SJSA1 (cell line): ENCODE results near the gene SLC25A26. TPM values are rescaled to one million over a fixed set of nuclear protein-coding genes. Genes with fewer than 3 reads are reported as not detected.
"Not testable (repeated sequence)": the region's sequence is repeated elsewhere in the genome, so short reads cannot be mapped to it uniquely, and the experiment has no call there.

Experiments used
- DNase-seq, 2 experiments: peaks; one replicate each; pipeline ENCODE4 v3.0.0-alpha.2; 2015 to 2020; ENCODE audit warnings: low spot score in 2 of 2, low read depth in 1 of 2
- H3K27ac ChIP-seq: fragments of 250-450 bp; sonication (Bioruptor Pico); 2 replicates; pipeline ENCODE4 v1.5.1; 2020; ENCODE audit warnings: mild to moderate bottlenecking, moderate library complexity
- H3K27me3 ChIP-seq: fragments of 250-450 bp; sonication (Bioruptor Pico); replicated peaks from 2 replicates; pipeline ENCODE4 v1.5.1; 2020; ENCODE audit warnings: mild to moderate bottlenecking, moderate library complexity
- H3K36me3 ChIP-seq: fragments of 250-450 bp; sonication (Bioruptor Pico); 2 replicates; pipeline ENCODE4 v1.5.1; 2020; ENCODE audit warnings: mild to moderate bottlenecking
- H3K4me1 ChIP-seq: fragments of 250-450 bp; sonication (Bioruptor Pico); replicated peaks from 2 replicates; pipeline ENCODE4 v1.6.1; 2021; ENCODE audit warnings: mild to moderate bottlenecking
- H3K4me3 ChIP-seq: fragments of 250-450 bp; sonication (Bioruptor Pico); 2 replicates; pipeline ENCODE4 v1.5.1; 2020; ENCODE audit warnings: mild to moderate bottlenecking
- H3K9me3 ChIP-seq: fragments of 250-450 bp; sonication (Bioruptor Pico); replicated peaks from 2 replicates; pipeline ENCODE4 v1.5.1; 2020; ENCODE audit warnings: mild to moderate bottlenecking
- total RNA-seq: library from RNA; depleted of rRNA; stranded (reverse); fragments of >200 nt; shearing (Covaris generic); gene quantifications from 2 replicates; pipeline ENCODE4 v1.2.3, GENCODE V29; 2014

The SLC25A26 gene
- total RNA-seq, 1 experiment from 2014 or later, result 16.0 TPM

DNA sequence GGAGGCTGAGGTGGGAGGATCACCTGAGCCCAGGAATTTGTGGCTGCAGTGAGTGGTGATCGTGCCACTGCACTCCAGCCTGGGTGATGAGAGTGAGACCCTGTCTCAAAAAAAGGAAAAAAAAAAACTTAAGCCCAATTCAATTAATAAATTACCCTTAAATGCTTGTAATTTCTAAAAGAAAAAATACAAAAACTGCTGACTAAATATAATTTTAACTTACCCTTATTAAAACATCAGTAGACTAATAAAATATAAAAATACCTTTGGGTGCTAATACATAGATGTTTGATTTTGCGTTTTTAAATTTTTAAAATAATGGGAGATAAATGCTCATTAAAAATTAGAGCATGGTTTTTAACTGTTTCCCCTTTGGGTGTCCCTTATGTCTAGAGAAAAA is 17.5 kb upstream of the SLC25A26 start:
- no peaks in the 10 kb centered on the region for H3K9me3 ChIP-seq
- H3K4me1 ChIP-seq, result no peaks in the 10 kb centered on the region
- no peaks in the 10 kb centered on the region for H3K27me3 ChIP-seq
- H3K27ac ChIP-seq, result no peak overlapping the region
- H3K4me3 ChIP-seq, result no peak overlapping the region
- no peaks in the 10 kb centered on the region for H3K36me3 ChIP-seq
- no peak for DNase-seq

DNA sequence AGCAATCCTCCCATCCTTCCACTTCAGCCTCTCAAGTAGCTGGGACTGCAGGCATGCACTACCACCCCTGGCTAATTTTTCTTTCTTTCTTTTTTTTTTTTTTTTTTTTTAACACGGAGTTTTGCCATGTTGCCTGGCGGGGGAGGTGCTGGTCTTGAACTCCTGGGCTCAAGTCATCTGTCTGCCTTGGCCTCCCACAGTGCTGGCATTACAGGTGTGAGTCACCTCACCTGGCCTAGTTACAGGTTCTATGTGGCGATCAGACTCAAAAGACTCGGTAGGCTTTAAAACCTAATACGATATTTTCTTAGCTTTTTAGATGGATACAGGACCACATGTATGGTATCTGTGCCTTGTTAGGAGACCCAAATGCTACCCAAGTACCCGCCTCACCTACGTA is 14.0 kb upstream of the SLC25A26 start:
- no peaks in the 10 kb centered on the region for H3K9me3 ChIP-seq
- H3K27me3 ChIP-seq, result no peaks in the 10 kb centered on the region
- no peaks in the 10 kb centered on the region for H3K36me3 ChIP-seq
- no peak overlapping the region for H3K27ac ChIP-seq
- no peak overlapping the region for H3K4me3 ChIP-seq
- no peak for DNase-seq
- no peaks in the 10 kb centered on the region for H3K4me1 ChIP-seq

- Histone ChIP-seq H3K4me1 (no peaks in the 10 kb centered on the region), H3K27me3 (no peaks in the 10 kb centered on the region)
Measured at GRCh38 chr3:66208189-66208588, 12.6 kb upstream of the SLC25A26 start.

DNA sequence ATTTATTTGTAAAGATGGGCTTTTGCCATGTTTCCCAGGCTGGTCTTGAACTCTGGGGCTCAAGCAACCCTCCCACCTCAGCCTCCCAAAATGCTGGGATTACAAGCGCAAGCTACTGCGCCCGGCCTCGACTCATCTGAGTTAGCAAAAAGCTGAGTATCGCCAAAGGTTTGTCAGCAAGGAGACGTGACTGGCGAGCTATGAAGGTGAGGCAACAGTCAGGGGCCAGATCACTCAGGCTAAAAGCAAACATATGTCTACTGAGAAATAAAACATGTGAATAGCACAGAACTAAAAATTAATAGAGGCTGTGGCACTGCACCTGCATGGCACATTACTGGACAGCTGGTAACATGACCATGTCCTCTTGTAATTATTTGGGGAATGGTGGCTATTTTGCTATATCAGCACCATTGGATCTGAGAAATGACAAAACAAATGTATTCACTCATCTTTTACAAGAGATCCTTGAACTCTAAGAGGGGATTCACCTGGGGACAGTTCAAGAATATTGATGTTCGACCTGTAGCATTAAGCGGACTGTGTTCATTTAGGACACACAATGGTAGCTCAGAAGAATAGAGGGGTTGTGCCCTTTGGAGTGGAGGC is 10.0 kb upstream of the SLC25A26 start:
- H3K27ac ChIP-seq, result no peak overlapping the region
- H3K9me3 ChIP-seq, result no peaks in the 10 kb centered on the region
- H3K36me3 ChIP-seq, result no peaks in the 10 kb centered on the region
- no peak for DNase-seq
- H3K27me3 ChIP-seq, result no peaks in the 10 kb centered on the region
- no peak overlapping the region for H3K4me3 ChIP-seq
- no peaks in the 10 kb centered on the region for H3K4me1 ChIP-seq

More at GRCh38 chr3:66208189-66208588, 12.6 kb upstream of the SLC25A26 start:
- no peaks in the 10 kb centered on the region for H3K36me3 ChIP-seq
- no peak overlapping the region for H3K27ac ChIP-seq
- H3K4me3 ChIP-seq, result no peak overlapping the region
- no peaks in the 10 kb centered on the region for H3K9me3 ChIP-seq
- DNase-seq, result no peak

DNA sequence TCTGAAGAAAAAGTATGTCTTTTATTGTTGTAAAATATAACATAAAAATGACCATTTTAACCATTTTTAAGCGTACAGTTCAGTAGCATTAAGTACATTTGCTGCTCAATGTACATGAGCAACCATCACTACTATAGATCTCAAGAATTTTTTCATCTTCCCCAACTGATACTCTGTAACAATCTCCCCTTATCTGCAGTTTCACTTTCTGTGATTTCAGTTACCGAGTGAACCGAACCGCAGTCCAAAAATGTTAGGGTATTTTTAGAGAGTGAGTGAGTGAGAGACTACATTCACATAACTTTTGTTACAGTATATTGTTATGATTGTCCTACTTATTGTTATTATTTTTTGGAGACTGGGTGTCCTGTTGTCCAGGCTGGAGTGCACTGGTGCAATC is 9.0 kb upstream of the SLC25A26 start:
- Histone ChIP-seq H3K4me1 (no peaks in the 10 kb centered on the region), H3K27ac (no peak overlapping the region), H3K36me3 (no peaks in the 10 kb centered on the region), H3K9me3 (no peaks in the 10 kb centered on the region), H3K27me3 (no peaks in the 10 kb centered on the region), H3K4me3 (no peak overlapping the region)
- DNase-seq, result no peak

DNA sequence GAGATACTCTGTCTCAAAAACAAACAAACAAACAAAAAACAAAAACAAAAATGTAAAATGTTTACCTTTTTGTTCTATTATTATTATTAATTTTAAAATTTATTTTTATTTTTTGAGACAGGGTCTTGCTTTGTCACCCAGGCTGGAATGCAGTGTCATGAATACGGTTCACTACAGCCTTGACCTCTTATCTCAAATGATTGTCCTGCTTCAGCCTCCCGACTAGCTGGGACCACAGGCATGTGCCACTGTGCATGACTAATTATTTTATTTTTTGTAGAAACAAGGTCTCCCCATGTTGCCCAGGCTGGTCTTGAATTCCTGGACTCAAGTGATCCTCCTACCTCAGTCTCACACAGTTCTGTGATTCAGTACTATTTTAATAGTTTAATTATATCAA is 5.7 kb upstream of the SLC25A26 start:
- no peaks in the 10 kb centered on the region for H3K27me3 ChIP-seq
- H3K4me1 ChIP-seq, result peaks cover 2% of the 10 kb centered on the region; the same call in 1 of the 2 replicates
- no peak overlapping the region for H3K27ac ChIP-seq
- H3K36me3 ChIP-seq, result no peaks in the 10 kb centered on the region
- no peak overlapping the region for H3K4me3 ChIP-seq
- DNase-seq, result no peak
- no peaks in the 10 kb centered on the region for H3K9me3 ChIP-seq

DNA sequence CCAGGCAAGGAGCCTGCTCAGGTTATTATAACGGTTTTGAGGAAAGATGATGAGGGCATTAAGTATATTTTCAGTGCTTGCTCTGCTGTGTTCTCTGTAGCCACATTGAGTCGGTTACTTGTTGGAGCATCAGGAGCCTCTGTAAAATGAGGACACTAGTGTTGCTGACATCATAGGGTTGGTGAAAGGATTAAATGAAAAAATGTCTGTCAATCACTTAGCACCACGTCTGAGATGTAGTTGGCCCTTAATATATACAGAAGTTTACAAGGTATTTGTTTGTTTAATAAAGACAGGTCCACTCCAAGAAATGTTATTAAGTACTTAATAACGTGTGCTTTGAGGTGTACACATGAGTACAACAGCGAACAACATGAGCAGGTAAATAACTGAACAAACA is 735 bp upstream of the SLC25A26 start:
- no peaks in the 10 kb centered on the region for H3K27me3 ChIP-seq
- no peak overlapping the region for H3K27ac ChIP-seq
- no peaks in the 10 kb centered on the region for H3K9me3 ChIP-seq
- no peaks in the 10 kb centered on the region for H3K36me3 ChIP-seq
- peaks cover 8% of the 10 kb centered on the region for H3K4me1 ChIP-seq
- no peak for DNase-seq
- H3K4me3 ChIP-seq, result peak overlapping the region; percentile 71

DNA sequence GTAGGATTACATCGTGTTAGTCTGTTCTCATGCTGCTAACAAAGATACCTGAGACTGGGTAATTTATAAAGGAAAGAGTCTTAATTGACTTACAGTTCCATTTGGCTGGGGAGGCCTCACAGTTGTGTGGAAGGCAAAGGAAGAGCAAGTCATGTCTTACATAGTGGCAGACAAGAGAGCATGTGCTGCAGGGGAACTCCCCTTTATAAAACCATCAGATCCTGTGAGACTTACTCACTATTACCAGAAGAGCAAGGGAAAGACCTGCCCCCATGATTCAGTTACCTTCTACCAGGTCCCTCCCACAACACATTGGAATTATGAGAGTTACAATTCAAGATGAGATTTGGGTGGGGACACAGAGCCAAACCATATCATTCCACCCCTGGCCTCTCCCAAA is 3.4 kb downstream of the SLC25A26 start:
- Histone ChIP-seq H3K27ac (no peak overlapping the region), H3K4me1 (peaks cover 8% of the 10 kb centered on the region), H3K36me3 (no peaks in the 10 kb centered on the region; the same call in 1 of the 2 replicates), H3K27me3 (no peaks in the 10 kb centered on the region), H3K9me3 (no peaks in the 10 kb centered on the region), H3K4me3 (no peak overlapping the region)
- no peak for DNase-seq

- not testable (repeated sequence) for H3K27me3 ChIP-seq, H3K36me3 ChIP-seq, H3K4me3 ChIP-seq, DNase-seq, H3K4me1 ChIP-seq, H3K9me3 ChIP-seq, H3K27ac ChIP-seq
Measured at GRCh38 chr3:66226093-66226492, 5.3 kb downstream of the SLC25A26 start.

DNA sequence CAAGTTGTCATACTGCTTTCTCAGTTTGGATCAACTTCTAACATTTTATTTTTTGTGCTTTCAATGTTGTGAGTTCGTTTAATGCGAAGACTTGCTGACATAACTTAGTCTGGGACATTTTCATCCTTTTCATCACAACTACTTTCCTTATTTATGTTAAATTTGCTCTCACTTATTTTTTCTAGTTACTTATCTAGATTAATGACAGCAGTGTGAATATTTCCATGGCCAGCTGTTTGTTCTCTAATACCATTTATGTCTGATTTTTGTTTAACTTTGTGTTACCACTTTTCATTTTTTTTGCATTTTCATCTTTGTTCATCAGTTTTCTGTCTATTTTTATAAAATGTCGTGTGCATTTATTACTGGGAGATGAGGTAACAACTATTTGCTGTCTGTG is 6.2 kb downstream of the SLC25A26 start:
- no peaks in the 10 kb centered on the region for H3K9me3 ChIP-seq
- no peak for DNase-seq
- H3K27me3 ChIP-seq, result no peaks in the 10 kb centered on the region
- no peaks in the 10 kb centered on the region; the same call in 1 of the 2 replicates for H3K36me3 ChIP-seq
- H3K4me1 ChIP-seq, result no peaks in the 10 kb centered on the region
- no peak overlapping the region for H3K27ac ChIP-seq
- no peak overlapping the region for H3K4me3 ChIP-seq

DNA sequence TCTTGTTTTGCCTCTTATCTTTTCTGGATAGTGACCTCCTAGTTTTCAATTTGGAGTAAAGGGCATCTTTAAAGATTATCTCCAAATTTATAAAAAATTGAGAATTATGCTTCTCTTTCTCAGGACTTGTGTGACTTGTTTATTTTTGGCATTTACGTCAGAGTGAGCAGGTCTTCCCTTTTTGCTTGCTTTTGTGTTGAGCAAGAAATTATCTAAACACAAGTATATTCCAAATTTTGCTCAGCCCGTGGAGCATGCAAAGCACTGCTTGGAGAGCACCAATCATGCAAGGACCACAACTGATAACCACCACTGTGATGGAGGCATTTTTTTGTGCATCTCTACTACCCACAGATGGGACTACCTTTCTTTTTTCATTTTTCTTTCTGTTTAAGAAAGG is 7.1 kb downstream of the SLC25A26 start:
- Histone ChIP-seq H3K36me3 (no peaks in the 10 kb centered on the region; the same call in 1 of the 2 replicates), H3K4me3 (no peak overlapping the region), H3K4me1 (no peaks in the 10 kb centered on the region), H3K27ac (no peak overlapping the region), H3K9me3 (no peaks in the 10 kb centered on the region), H3K27me3 (no peaks in the 10 kb centered on the region)
- no peak for DNase-seq

GRCh38 chr3:66228707-66229106 is 7.9 kb downstream of the SLC25A26 start:
- Histone ChIP-seq H3K9me3 (no peaks in the 10 kb centered on the region), H3K4me3 (no peak overlapping the region), H3K36me3 (no peaks in the 10 kb centered on the region; the same call in 1 of the 2 replicates), H3K4me1 (no peaks in the 10 kb centered on the region), H3K27me3 (no peaks in the 10 kb centered on the region), H3K27ac (no peak overlapping the region)
- no peak for DNase-seq

DNA sequence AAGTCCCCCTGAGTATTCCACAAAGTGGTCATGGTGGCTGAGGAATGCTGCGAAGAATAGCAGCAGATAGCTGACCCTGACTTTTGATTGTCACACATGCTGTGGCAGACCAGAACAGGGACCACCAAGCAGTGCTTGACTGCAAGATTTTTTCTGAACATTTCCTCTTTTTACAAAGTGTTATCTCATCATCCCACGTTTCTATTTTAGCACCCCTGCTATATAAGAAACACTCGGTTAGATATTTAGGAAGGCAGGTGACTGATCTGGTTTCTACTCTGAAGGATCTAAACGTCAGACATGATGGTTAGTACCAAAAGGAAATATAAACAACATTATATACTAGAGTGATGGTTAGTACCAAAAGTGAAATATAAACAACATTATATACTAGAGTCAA is 9.1 kb downstream of the SLC25A26 start:
- Histone ChIP-seq H3K27me3 (no peaks in the 10 kb centered on the region), H3K36me3 (no peaks in the 10 kb centered on the region; the same call in 1 of the 2 replicates), H3K9me3 (no peaks in the 10 kb centered on the region), H3K4me1 (no peaks in the 10 kb centered on the region), H3K27ac (no peak overlapping the region), H3K4me3 (no peak overlapping the region)
- DNase-seq, result no peak

DNA sequence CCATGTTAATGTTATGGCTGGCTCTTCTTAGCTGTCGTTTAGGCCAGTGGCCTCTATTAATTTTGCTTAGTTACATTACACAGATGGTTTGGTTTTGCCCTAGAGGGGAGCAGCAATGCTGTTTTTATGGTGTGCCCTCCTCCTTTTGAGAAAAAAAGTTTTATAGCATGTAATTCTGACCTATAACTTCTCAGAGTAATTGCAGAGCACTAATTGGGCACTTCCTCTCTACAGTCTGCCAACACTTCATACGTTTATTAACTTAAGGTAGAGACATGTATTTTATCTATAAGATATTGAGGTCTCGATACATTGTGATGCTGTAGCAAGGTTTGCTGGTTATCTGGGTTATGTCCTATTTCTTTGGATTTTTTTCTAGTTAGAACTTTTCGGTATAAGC is 12.2 kb downstream of the SLC25A26 start:
- no peak for DNase-seq

DNA sequence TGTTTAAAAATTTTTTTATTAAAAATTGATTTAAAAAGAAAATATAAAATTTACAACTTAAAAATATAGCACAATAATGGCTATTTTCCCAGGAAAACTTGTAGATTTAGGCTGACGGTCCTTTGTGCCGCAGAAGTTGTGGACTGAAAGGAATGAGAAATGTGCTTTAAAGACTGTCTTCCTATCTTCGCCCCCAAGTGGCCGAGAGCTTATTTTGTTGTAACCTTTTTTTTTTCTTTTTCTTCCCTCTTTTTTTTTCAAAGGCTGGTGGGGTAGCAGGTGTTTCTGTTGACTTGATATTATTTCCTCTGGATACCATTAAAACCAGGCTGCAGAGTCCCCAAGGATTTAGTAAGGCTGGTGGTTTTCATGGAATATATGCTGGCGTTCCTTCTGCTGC is 15.5 kb downstream of the SLC25A26 start:
- no peaks in the 10 kb centered on the region for H3K9me3 ChIP-seq
- H3K27me3 ChIP-seq, result no peaks in the 10 kb centered on the region
- DNase-seq, result no peak

More for the DNA sequence above, 12.2 kb downstream of the SLC25A26 start:
- Histone ChIP-seq H3K9me3 (no peaks in the 10 kb centered on the region), H3K27ac (no peak overlapping the region), H3K4me3 (no peak overlapping the region), H3K4me1 (peaks cover 4% of the 10 kb centered on the region; the same call in 1 of the 2 replicates), H3K27me3 (no peaks in the 10 kb centered on the region), H3K36me3 (no peaks in the 10 kb centered on the region)

More for the DNA sequence above, 15.5 kb downstream of the SLC25A26 start:
- H3K4me3 ChIP-seq, result no peak overlapping the region
- peaks cover 4% of the 10 kb centered on the region; the same call in 1 of the 2 replicates for H3K4me1 ChIP-seq
- H3K27ac ChIP-seq, result no peak overlapping the region
- H3K36me3 ChIP-seq, result no peaks in the 10 kb centered on the region; the same call in 1 of the 2 replicates
